Upper lobe of left lung (tissue), 4 donors: ENCODE results near the gene TNFSF13.

ENCODE experiments used
- CTCF ChIP-seq, 6 experiments: fragments of 450-650 bp in 4 of 6; fragments of 200-600 bp in 2 of 6; sonication (generic) in 2 of 6; IDR thresholded peaks; one replicate each; pipeline ENCODE4 v1.5.1; 2016 to 2019; ENCODE audit warnings: antibody characterized with exemption in 6 of 6
- EP300 ChIP-seq, 4 donors: sonication (generic); formaldehyde crosslinking; IDR thresholded peaks; one replicate each; pipeline ENCODE4 v1.5.1; 2017; ENCODE audit warnings: antibody characterized with exemption in 4 of 4, control low read depth in 2 of 4
- POLR2A ChIP-seq, 4 donors: fragments of 450-650 bp; IDR thresholded peaks; one replicate each; pipeline ENCODE4 v1.5.1; 2016 to 2017; ENCODE audit warnings: antibody characterized with exemption in 4 of 4, mild to moderate bottlenecking in 2 of 4
- POLR2AphosphoS5 ChIP-seq, 2 donors: sonication (generic); formaldehyde crosslinking; IDR thresholded peaks; one replicate each; pipeline ENCODE4 v1.5.1; 2017; ENCODE audit warnings: antibody characterized with exemption in 2 of 2

- no peak for TF ChIP-seq CTCF (IDR thresholded peaks at IDR 0.05)
- no peak for TF ChIP-seq POLR2A (IDR thresholded peaks at IDR 0.05)
- no peak for TF ChIP-seq EP300 (IDR thresholded peaks at IDR 0.05)
- no peak for TF ChIP-seq POLR2AphosphoS5 (IDR thresholded peaks at IDR 0.05)
Measured at GRCh38 chr17:7538891-7539545, 19.5 kb upstream of the TNFSF13 start.
